Measurements from ENCODE around the gene ERBIN.
"Not testable (repeated sequence)": the region's sequence is repeated elsewhere in the genome, so short reads cannot be mapped to it uniquely, and the experiment has no call there.

Gene ERBIN, protein sequence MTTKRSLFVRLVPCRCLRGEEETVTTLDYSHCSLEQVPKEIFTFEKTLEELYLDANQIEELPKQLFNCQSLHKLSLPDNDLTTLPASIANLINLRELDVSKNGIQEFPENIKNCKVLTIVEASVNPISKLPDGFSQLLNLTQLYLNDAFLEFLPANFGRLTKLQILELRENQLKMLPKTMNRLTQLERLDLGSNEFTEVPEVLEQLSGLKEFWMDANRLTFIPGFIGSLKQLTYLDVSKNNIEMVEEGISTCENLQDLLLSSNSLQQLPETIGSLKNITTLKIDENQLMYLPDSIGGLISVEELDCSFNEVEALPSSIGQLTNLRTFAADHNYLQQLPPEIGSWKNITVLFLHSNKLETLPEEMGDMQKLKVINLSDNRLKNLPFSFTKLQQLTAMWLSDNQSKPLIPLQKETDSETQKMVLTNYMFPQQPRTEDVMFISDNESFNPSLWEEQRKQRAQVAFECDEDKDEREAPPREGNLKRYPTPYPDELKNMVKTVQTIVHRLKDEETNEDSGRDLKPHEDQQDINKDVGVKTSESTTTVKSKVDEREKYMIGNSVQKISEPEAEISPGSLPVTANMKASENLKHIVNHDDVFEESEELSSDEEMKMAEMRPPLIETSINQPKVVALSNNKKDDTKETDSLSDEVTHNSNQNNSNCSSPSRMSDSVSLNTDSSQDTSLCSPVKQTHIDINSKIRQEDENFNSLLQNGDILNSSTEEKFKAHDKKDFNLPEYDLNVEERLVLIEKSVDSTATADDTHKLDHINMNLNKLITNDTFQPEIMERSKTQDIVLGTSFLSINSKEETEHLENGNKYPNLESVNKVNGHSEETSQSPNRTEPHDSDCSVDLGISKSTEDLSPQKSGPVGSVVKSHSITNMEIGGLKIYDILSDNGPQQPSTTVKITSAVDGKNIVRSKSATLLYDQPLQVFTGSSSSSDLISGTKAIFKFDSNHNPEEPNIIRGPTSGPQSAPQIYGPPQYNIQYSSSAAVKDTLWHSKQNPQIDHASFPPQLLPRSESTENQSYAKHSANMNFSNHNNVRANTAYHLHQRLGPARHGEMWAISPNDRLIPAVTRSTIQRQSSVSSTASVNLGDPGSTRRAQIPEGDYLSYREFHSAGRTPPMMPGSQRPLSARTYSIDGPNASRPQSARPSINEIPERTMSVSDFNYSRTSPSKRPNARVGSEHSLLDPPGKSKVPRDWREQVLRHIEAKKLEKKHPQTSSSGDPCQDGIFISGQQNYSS (N-terminal part only)

GRCh38 chr5:65926276-65926783, at the start of gene ERBIN:
Gene ERBIN, plus strand, starts transcription at chr5:65926575. Its CDS starts 66,144 bp downstream, at chr5:65992719.
- peak; percentile 84 for DNase-seq (ENCODE audit: low spot score)

GRCh38 chr5:65876970-65877369, 49.4 kb upstream of the ERBIN start:
- no peak for DNase-seq (ENCODE audit: low spot score)

GRCh38 chr5:65879668-65880256, 46.6 kb upstream of the ERBIN start:
- DNase-seq (ENCODE audit: low spot score), result peak; percentile 81

DNA sequence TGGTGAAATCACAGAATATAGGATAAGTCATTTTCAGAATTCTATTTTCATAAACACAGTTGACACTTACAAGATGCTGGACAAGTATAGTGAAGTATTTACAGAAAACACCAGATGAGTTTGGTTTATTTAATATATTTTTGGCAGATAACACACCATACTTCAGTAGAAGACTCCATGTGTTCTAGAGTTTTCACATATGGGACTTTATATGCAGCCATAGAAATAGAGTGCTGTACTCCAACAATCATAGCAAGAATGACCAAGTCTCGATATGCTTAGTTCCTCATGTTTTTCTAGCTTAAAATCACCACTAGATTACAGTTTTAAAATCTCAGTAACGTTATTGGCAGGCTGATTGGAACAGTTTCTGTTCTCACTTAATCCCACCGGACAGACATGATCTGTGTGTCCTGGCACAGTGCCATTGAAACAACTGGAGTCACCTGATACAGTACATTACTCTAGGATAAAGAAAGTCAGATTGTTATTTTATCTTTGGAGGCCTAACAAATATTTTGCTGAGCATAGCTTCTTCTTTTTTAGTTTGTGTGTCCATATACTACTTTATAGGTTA, 45.8 kb upstream of the ERBIN start:
- DNase-seq (ENCODE audit: low spot score), result no peak

DNA sequence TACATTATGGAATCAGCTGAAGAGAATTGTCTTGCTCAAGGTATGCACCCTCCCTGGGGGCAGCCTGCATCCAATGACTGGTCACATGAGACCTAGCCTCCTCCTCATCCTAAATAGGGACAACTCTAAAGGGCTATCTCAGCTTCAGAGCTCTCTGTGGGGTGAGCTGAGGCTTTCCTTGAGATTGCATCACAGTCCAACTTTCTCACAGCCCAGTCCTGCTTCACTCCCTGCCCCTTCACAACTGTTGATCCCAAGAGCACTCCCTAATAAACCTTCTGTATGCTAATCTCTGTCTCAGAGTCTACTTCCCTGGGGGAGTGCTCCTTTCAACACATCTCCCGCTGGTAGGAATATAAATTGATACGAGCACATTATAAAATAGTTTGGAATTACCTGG, 44.1 kb upstream of the ERBIN start:
- DNase-seq (ENCODE audit: low spot score), result no peak

DNA sequence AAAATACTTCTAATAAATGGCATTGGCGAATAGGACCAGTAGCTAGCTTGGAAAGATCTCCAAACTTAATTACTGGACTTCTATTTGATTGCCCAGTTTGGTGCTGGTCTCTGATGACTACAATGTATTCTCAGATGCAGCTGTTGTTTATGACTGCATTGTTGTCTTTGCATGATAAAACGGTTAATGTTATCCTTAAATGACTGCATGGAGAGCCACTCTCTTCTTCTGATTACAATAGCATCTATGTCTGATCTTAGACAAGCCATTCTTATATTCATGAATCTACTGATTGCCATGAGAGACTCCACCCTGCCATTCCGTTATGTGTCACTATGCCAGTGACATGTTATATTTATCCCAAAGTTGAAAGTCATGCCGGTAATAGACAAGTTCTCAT, 42.9 kb upstream of the ERBIN start:
- no peak for DNase-seq (ENCODE audit: low spot score)

- no peak for DNase-seq (ENCODE audit: low spot score)
Measured at GRCh38 chr5:65886387-65886786, 40.0 kb upstream of the ERBIN start.

- not testable (repeated sequence) for DNase-seq (ENCODE audit: low spot score)
Measured at GRCh38 chr5:65892024-65892423, 34.4 kb upstream of the ERBIN start.

DNA sequence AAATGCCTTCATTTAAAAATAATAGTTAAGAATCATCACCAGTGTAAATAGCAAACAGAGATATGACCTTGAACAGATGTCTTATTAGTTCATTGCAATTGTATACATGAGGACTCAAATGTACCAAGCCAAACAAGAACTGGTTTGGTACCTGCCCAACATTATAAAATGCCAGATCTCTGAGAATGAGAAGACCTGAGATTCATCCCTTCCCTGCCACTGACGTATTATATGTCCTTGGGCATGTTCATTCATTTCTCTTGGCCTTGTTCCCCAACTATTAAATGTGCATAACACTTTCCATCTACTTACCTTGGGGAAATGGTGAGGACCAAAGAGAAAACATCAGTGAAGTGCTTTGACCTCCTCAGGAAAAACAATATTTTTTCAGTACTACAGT, 33.6 kb upstream of the ERBIN start:
- no peak for DNase-seq (ENCODE audit: low spot score)

GRCh38 chr5:65893749-65894430, 32.5 kb upstream of the ERBIN start:
- no peak for DNase-seq (ENCODE audit: low spot score)

DNA sequence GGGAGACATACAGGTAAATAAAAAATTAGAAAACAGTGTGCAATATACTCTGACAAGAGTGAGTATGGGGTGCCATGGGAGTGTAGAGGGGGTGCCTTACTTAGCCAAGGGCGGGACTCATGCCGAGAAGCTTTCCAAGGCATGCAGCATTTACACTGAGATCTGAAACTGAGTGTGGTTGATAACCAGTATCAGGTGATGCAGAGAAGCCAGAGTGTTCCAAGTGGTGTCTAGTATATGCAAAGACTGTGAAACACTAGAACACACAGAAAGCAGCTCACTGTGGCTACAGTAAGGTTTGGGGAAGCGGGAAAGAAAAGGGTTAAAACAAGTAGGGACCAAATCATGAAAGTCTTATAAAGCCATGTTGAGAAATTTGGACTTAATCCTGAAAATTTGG, 30.5 kb upstream of the ERBIN start:
- DNase-seq (ENCODE audit: low spot score), result no peak

DNA sequence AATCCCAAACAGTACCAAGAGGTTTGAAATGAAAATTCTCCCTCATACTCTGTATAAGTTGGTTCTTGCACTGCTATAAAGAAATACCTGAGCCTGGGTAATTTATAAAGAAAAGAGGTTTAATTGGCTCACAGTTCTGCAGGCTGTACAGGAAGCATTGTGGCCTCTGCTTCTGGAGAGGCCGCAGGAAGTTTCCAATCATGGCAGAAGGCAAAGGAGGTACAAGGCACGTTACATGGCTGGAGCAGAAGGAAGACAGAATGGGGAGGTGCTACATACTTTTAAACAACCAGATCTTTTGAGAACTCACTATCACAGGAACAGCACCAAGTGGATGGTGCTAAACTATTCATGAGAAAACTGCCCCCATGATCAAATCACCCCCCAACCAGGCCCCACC, 25.6 kb upstream of the ERBIN start:
- DNase-seq (ENCODE audit: low spot score), result no peak

- DNase-seq (ENCODE audit: low spot score), result no peak
Measured at GRCh38 chr5:65902104-65902503, 24.3 kb upstream of the ERBIN start.

DNA sequence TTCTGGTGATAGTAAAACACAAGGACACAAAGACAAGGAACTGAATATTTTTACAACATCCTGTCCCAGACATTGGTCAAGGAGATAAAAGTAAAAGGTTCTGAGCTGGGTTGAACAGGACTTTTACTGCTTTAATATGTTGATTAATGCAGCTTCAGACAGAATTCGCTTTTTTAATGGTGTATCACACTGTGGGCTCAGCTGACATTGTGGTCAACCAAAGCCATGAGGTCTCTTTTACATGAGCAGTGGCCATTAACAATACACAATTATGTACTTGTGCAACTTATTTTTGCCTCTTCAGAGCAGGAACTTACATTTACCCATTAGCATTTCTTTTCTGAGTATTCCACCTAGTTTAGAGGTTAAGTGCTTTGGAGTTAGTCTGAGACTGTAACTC, 22.8 kb upstream of the ERBIN start:
- no peak for DNase-seq (ENCODE audit: low spot score)

GRCh38 chr5:65906256-65906655, 20.1 kb upstream of the ERBIN start:
- DNase-seq (ENCODE audit: low spot score), result no peak

DNA sequence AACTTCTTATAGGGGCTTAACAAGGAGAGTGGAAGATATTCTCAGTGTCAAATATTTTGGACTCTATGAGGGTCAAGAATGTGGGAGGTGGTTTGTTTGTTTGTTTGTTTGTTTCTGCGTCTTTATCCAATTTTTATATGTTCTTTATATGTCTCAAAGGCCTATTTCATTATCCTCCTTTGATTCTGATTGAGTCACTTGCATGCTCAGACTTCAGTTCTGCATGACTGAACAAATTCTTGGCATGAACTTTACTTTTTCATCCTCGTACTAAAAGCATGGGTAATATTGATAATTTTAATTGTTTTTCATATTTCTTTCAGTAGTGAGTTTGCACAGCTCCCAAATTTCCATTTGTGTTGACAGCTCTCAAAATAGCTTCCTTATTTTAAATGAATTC, 19.2 kb upstream of the ERBIN start:
- peak; percentile 31 for DNase-seq (ENCODE audit: low spot score)

DNA sequence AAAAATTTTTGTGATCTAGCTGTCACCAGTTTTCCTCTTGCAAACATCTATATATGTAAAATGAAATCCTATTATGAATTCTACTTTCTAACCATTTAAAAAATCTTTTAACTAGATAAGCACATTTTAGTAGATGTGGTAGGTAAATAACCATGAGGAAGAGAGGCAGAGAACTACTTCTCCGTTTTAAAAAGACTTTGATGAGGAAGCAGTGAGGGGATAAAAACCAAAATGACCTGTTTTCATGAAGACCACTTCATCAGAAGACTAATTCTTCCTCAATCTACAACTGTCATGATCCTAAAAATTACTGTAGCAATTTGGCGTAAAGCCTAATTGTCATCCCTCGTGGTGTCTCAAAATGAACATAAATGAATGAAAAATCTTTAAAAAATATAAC, 15.7 kb upstream of the ERBIN start:
- no peak for DNase-seq (ENCODE audit: low spot score)

DNA sequence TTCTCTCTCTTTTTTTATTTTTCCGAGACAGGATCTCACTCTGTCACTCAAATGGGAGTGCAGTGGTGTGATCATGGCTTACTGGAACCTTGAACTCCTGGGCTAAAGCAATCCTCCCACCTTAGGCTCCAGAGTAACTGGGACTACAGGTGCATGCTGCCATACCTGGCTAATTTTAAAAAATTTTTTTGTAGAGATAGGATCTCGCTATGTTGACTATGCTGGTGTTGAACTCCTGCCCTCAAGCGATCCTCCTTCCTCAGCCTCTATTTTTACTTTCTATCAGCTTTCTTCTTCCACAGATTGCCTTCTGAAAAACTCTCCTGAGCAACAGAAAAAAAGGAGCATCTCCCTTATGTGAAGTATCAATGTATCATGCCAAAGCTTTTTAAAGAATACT, 14.1 kb upstream of the ERBIN start:
- DNase-seq (ENCODE audit: low spot score), result no peak

DNA sequence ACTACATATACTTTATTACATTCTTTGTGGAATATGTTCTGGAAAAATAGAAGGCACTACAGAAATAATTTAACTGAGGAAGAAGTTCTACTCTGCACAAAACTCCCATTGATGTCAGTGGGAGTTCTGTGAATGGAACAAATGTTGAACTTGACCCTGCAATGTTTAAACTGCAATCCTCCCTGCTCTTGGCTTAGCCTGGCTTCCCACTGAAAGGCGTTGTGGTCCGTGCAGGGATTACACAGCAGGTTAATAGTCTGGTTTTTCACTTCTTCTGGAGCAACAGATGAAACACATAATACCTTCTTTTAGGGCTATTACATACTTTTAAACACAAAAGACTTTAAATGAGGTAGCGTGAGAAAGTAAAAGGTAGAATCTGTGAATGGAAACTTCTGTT, 12.9 kb upstream of the ERBIN start:
- DNase-seq (ENCODE audit: low spot score), result no peak

DNA sequence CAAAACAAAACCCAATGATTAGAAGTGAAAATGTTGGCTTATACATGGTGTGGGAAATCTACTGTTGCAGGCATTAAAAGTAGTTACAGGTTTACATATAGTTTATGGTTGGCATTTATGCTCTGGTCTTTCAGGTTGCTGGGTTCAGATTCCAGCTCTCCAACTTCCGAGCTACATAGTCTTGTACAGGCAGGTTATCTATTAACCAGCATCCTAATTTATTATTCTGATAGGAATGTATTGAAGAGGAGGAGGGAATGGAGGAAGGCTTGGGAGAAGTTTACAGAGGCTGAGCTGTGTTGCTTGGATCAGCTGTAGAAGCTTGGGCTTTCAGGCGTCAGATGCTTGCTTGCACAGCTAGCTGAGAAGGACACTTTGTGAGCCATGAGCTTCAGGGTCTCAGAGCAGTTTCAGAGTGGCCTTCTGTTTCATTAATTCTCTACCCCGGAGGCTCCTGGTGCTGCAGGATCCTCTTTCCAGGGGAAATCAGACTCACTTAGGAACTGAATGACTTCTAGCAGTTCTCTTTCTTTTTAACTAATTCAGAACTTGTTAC, 11.7 kb upstream of the ERBIN start:
- no peak for DNase-seq (ENCODE audit: low spot score)

GRCh38 chr5:65915661-65916060, 10.7 kb upstream of the ERBIN start:
- not testable (repeated sequence) for DNase-seq (ENCODE audit: low spot score)
